OCI-LY1 (cell line): ENCODE measurements around the gene CYP2E1.

Source experiments
- H2AFZ ChIP-seq: fragments of 200-600 bp; sonication (generic), shearing (Covaris generic); 2 replicates; pipeline ENCODE4 v1.6.0; 2014; ENCODE audit warnings: antibody characterized with exemption, mild to moderate bottlenecking, low read length
- H3F3A ChIP-seq: fragments of 200-600 bp; sonication (generic), shearing (Covaris generic); 2 replicates; pipeline ENCODE4 v1.6.0; 2014; ENCODE audit warnings: mild to moderate bottlenecking, antibody characterized with exemption, low read length, moderate library complexity; ENCODE audit not compliant: insufficient read depth
- H3K27ac ChIP-seq: fragments of 200-600 bp; sonication (generic); 2 replicates; pipeline ENCODE4 v1.5.1; 2014; ENCODE audit warnings: low read length, mixed run types, mild to moderate bottlenecking, low read depth; ENCODE audit not compliant: poor library complexity, severe bottlenecking
- H3K27me3 ChIP-seq: fragments of 200-600 bp; sonication (generic); 2 replicates; pipeline ENCODE4 v1.6.0; 2014; ENCODE audit warnings: antibody characterized with exemption, mild to moderate bottlenecking, low read length, moderate library complexity; ENCODE audit not compliant: insufficient read depth
- H3K36me3 ChIP-seq: fragments of 200-600 bp; sonication (generic); 2 replicates; pipeline ENCODE4 v1.6.1; 2014; ENCODE audit warnings: mild to moderate bottlenecking, antibody characterized with exemption, low read length, moderate library complexity, mixed read lengths; ENCODE audit not compliant: insufficient read depth
- H3K4me1 ChIP-seq: fragments of 200-600 bp; sonication (generic); 2 replicates; pipeline ENCODE4 v1.5.1; 2014; ENCODE audit warnings: mild to moderate bottlenecking, low read length, moderate library complexity; ENCODE audit not compliant: insufficient read depth, severe bottlenecking
- H3K4me2 ChIP-seq: fragments of 200-600 bp; sonication (generic), shearing (Covaris generic); 2 replicates; pipeline ENCODE4 v1.6.1; 2014; ENCODE audit warnings: low read length
- H3K4me3 ChIP-seq: fragments of 200-600 bp; sonication (generic); 2 replicates; pipeline ENCODE4 v1.5.1; 2014; ENCODE audit warnings: low read length, low read depth, mild to moderate bottlenecking, mixed read lengths; ENCODE audit not compliant: poor library complexity, severe bottlenecking
- H3K79me2 ChIP-seq: fragments of 200-600 bp; shearing (Covaris generic); 2 replicates; pipeline ENCODE4 v1.6.1; 2016; ENCODE audit warnings: mixed run types, low read length, mixed read lengths; ENCODE audit not compliant: insufficient read depth
- H3K9ac ChIP-seq: fragments of 200-600 bp; sonication (generic), shearing (Covaris generic); 2 replicates; pipeline ENCODE4 v1.6.1; 2014; ENCODE audit warnings: mild to moderate bottlenecking, low read length, mixed read lengths
- H3K9me2 ChIP-seq: fragments of 200-600 bp; sonication (generic), shearing (Covaris generic); 2 replicates; pipeline ENCODE4 v1.6.1; 2014; ENCODE audit warnings: low read depth, mild to moderate bottlenecking, low read length, mixed read lengths
- H3K9me3 ChIP-seq: fragments of 200-600 bp; shearing (Covaris generic); 2 replicates; pipeline ENCODE4 v1.6.1; 2014; ENCODE audit warnings: low read length, mixed read lengths
- H4K20me1 ChIP-seq: fragments of 200-600 bp; sonication (generic), shearing (Covaris generic); 2 replicates; pipeline ENCODE4 v1.6.0; 2016; ENCODE audit warnings: mild to moderate bottlenecking, low read length; ENCODE audit not compliant: insufficient read depth
- EZH2 ChIP-seq: fragments of 200-600 bp; sonication (generic), shearing (Covaris generic); IDR thresholded peaks from 2 replicates; pipeline ENCODE4 v1.8.0; 2017; ENCODE audit warnings: borderline replicate concordance, mixed run types, mild to moderate bottlenecking, antibody characterized with exemption, low read length, moderate library complexity, mixed read lengths
- TF ChIP-seq, protein P1 (sequence below): fragments of 200-600 bp; sonication (generic), shearing (Covaris generic); IDR thresholded peaks from 2 replicates; pipeline ENCODE4 v1.5.1; 2017; ENCODE audit warnings: mild to moderate bottlenecking, antibody characterized with exemption, low read length, moderate library complexity, mixed read lengths

Gene CYP2E1

DNA sequence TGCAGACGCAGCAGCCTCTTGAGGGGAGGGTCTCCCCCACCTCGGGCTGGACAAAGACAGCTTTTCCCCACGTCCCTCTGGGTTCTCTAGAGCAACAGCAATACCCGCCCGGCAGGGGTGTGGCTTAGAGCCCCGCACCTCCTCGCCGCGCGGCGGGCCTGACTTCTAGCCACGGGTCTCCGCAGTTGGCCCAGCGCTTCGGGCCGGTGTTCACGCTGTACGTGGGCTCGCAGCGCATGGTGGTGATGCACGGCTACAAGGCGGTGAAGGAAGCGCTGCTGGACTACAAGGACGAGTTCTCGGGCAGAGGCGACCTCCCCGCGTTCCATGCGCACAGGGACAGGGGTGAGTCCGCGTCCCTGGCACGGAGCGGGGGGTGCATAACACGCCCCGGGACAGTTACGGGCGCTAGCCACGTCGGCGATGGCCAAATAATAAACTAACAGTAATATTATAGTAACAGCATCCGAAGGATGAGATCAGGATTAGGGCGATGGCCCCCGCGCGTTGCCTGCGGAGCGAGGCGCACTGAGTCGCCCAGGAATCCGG lies 1.2 kb downstream of the CYP2E1 start:
- H3K9ac ChIP-seq, result no peak overlapping the region
- no peak overlapping the region for H3K4me2 ChIP-seq
- H3K4me3 ChIP-seq, result no peak overlapping the region
- no peaks in the 10 kb centered on the region; the same call in 1 of the 2 replicates for H3K27me3 ChIP-seq
- no peaks in the 10 kb centered on the region for H4K20me1 ChIP-seq
- TF ChIP-seq, protein P1, sequence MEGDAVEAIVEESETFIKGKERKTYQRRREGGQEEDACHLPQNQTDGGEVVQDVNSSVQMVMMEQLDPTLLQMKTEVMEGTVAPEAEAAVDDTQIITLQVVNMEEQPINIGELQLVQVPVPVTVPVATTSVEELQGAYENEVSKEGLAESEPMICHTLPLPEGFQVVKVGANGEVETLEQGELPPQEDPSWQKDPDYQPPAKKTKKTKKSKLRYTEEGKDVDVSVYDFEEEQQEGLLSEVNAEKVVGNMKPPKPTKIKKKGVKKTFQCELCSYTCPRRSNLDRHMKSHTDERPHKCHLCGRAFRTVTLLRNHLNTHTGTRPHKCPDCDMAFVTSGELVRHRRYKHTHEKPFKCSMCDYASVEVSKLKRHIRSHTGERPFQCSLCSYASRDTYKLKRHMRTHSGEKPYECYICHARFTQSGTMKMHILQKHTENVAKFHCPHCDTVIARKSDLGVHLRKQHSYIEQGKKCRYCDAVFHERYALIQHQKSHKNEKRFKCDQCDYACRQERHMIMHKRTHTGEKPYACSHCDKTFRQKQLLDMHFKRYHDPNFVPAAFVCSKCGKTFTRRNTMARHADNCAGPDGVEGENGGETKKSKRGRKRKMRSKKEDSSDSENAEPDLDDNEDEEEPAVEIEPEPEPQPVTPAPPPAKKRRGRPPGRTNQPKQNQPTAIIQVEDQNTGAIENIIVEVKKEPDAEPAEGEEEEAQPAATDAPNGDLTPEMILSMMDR, result no peak
- no peak for TF ChIP-seq EZH2
- H3K79me2 ChIP-seq, result no peaks in the 10 kb centered on the region
- H3K36me3 ChIP-seq, result no peaks in the 10 kb centered on the region; the same call in 1 of the 2 replicates
- no peak overlapping the region for H2AFZ ChIP-seq
- H3K4me1 ChIP-seq, result no peaks in the 10 kb centered on the region
- H3K27ac ChIP-seq, result no peak overlapping the region
- H3F3A ChIP-seq, result no peaks in the 10 kb centered on the region
- H3K9me3 ChIP-seq, result peaks cover 5% of the 10 kb centered on the region; the same call in 1 of the 2 replicates
- H3K9me2 ChIP-seq, result no peaks in the 10 kb centered on the region

DNA sequence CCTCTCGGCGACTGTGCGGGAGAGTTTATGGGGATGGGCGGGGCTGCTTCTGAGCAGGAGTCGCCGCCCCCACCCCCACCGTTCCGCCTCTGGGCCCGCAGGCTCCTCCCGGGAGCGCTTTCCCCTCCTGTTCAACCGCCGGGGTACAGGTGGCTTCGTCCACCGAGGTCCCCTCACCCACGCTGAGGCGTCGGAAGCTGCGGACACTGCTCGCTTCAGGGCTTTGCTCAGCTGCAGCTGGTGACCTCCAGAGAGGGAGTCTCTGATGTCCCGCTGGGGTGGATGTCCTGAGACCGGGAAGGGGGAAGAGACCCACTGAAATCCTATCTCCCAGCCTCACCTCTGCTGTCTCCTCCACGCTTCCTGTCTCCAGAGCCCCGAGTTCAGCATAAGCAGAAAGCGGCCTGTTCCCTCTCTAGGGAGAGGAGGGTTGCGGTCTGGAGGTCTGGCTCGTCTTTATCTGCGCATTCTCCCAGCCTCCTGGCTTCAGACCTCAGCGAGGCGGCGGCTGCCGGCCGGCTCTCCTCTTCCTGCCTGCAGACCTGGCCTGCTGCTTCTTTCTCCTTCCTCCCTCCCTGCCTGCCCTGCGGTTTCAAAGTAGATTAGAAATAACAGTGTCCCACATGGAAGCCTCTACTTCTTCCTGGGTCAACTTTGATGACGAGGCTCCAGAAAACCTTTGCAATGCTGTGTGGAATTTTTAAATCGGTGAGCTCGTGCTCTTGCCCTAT lies 1.8 kb downstream of the CYP2E1 start:
- Histone ChIP-seq H3K27me3 (no peaks in the 10 kb centered on the region; the same call in 1 of the 2 replicates), H3K79me2 (no peaks in the 10 kb centered on the region), H3K4me3 (no peak overlapping the region), H3K4me2 (no peak overlapping the region), H3K27ac (no peak overlapping the region), H3K9ac (no peak overlapping the region), H3K4me1 (no peaks in the 10 kb centered on the region), H3F3A (no peaks in the 10 kb centered on the region), H4K20me1 (no peaks in the 10 kb centered on the region), H3K9me3 (no peaks in the 10 kb centered on the region), H2AFZ (no peak overlapping the region), H3K9me2 (no peaks in the 10 kb centered on the region), H3K36me3 (no peaks in the 10 kb centered on the region)
- TF ChIP-seq, protein P1, result no peak
- no peak for TF ChIP-seq EZH2

DNA sequence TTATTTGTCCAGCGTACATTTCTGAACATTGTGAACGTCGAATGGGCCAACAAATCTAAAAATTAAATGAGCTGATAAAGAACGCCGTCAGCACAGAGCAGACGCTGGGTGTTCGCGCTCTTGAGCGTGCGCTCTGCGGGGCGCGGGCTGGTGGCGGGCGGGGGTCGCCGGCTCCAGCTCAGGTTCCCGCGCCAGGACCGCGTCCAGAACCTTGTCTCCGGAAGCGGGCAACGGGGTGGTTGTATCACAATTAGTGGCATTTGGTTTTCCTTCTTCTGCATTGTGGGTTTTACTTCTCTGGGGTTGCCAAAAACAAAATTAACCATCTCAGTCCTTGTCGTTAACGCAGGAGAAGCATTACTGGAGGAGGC lies 2.4 kb downstream of the CYP2E1 start:
- Histone ChIP-seq H3K9ac (no peak overlapping the region), H4K20me1 (no peaks in the 10 kb centered on the region), H3K36me3 (no peaks in the 10 kb centered on the region), H2AFZ (no peak overlapping the region), H3K9me2 (no peaks in the 10 kb centered on the region), H3K27me3 (no peaks in the 10 kb centered on the region; the same call in 1 of the 2 replicates), H3K9me3 (no peaks in the 10 kb centered on the region), H3K4me2 (no peak overlapping the region), H3F3A (no peaks in the 10 kb centered on the region), H3K27ac (no peak overlapping the region), H3K4me3 (no peak overlapping the region), H3K79me2 (no peaks in the 10 kb centered on the region), H3K4me1 (no peaks in the 10 kb centered on the region)
- TF ChIP-seq, protein P1, result no peak
- TF ChIP-seq EZH2, result no peak
